GM12874 (cell line): ENCODE results near the gene CLDN3.

Experiments
- TF ChIP-seq, protein P1 (sequence below): IDR thresholded peaks from 2 replicates; pipeline ENCODE4 v1.5.1; 2011; ENCODE audit warnings: low read depth, mild to moderate bottlenecking, control low read depth, low read length, moderate library complexity; ENCODE audit not compliant: insufficient read depth

CLDN3 gene

DNA sequence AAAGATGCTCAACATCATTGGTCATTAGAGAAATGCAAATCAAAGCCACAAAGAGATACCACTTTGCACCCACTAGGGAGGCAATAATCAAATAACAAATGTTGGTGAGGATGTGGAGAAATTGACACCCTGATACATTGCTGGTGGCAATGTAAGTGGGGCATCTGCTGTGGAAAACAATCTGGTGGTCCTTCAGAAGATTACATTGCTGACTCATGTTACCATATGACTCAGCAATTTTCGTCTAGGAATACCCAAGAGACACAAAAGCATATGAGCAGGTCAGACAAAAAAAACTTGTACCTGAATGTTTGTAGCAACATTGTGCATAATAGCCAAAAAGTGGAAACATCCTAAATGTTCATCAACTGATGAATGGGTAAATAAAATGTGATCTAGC is 4.9 kb upstream of the CLDN3 start:
- TF ChIP-seq, protein P1, sequence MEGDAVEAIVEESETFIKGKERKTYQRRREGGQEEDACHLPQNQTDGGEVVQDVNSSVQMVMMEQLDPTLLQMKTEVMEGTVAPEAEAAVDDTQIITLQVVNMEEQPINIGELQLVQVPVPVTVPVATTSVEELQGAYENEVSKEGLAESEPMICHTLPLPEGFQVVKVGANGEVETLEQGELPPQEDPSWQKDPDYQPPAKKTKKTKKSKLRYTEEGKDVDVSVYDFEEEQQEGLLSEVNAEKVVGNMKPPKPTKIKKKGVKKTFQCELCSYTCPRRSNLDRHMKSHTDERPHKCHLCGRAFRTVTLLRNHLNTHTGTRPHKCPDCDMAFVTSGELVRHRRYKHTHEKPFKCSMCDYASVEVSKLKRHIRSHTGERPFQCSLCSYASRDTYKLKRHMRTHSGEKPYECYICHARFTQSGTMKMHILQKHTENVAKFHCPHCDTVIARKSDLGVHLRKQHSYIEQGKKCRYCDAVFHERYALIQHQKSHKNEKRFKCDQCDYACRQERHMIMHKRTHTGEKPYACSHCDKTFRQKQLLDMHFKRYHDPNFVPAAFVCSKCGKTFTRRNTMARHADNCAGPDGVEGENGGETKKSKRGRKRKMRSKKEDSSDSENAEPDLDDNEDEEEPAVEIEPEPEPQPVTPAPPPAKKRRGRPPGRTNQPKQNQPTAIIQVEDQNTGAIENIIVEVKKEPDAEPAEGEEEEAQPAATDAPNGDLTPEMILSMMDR: no peak

DNA sequence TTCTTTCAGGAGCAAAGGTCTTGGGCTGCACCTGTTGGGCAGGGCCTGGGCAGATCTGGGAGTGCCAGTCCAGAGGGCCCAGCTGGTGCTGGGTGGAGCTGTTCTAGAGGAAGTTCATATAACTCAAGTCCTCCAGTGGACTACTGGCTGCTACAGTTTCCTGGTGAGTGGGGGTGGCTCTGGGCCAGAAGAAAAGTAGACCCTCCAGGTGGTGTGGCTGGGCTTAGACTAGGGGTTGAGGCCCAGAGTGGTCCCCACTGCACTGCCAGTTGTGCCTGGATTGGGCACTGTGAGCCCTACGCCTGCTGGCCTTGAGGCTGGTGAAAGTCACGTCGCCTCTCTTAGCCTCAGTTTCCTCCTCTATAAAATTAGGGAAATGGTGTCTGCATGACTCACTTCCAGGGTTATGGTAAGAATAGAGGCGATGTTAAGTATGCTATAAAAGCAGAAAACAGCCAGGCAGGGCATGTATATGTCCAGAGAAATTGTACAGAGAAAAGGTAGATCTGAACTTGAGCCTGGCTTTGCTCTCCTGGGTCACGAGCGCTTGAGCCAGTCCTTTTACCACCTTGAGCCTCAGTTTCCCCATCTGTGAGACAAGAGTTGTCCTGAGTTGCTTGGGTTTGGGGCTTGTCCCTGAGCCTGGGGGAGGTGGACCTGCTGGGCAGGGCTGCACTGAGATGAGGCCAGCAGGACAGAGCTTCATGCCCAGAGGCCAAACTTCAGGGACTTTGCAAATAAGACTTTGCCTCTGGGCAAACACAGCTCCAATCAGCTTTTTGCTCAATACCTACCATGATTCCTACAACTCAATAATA is 3.8 kb upstream of the CLDN3 start:
- TF ChIP-seq, protein P1: no peak

DNA sequence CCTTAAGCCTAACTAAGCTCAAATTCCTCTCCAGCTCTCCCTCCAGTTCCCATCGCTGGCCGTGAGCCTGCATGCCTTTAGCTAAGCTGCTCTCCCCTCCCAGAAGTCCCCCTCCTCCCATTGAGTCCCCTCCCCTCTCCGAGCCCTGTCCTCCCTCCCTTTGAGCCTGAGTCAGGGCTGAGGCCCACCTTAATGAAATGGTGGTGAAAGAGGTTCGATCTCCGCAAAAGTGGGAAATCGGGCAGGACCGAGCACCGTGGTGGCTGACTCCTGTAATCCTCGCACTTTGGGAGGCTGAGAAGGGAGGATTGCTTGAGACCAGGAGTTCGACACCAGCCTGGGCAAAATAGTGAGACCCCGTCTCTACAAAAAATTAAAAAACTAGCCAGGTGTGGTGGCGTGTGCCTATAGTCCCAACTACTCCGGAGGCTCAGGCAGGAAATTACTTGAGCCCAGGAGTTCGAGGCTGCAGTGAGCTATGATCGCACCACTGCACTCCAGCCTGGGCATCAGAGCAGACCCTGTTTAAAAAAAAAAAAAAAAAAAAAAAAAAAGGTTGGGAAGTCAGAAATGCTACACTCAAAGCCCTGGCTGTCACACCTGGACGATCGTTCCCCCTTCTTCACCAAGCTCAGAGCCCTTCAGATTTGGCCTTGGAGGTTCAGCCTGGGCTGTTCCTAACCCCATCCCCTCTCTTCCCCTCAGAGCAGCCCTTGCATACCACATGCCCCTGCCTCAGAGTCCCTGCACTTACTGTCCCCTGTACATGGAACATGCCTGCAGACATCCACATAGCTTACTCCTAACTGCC is 995 bp upstream of the CLDN3 start:
- TF ChIP-seq, protein P1: no peak

DNA sequence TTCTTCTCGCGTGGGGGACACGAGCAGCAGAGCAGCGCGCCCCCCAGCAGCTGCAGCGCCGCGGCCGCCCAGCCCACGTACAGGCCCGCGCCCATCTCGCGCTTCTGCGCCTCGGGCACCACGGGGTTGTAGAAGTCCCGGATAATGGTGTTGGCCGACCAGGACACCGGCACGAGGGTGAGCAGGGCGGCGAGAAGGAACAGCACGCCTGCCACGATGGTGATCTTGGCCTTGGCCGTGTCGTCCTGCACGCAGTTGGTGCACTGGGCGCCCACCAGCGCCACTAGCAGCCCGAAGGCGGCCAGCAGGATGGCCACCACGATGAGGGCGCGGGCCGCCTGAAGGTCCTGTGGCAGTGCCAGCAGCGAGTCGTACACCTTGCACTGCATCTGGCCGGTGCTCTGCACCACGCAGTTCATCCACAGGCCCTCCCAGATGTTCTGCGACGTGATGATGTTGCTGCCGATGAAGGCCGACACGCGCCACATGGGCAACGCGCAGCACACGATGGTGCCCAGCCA is 529 bp downstream of the CLDN3 start:
- TF ChIP-seq, protein P1: no peak

DNA sequence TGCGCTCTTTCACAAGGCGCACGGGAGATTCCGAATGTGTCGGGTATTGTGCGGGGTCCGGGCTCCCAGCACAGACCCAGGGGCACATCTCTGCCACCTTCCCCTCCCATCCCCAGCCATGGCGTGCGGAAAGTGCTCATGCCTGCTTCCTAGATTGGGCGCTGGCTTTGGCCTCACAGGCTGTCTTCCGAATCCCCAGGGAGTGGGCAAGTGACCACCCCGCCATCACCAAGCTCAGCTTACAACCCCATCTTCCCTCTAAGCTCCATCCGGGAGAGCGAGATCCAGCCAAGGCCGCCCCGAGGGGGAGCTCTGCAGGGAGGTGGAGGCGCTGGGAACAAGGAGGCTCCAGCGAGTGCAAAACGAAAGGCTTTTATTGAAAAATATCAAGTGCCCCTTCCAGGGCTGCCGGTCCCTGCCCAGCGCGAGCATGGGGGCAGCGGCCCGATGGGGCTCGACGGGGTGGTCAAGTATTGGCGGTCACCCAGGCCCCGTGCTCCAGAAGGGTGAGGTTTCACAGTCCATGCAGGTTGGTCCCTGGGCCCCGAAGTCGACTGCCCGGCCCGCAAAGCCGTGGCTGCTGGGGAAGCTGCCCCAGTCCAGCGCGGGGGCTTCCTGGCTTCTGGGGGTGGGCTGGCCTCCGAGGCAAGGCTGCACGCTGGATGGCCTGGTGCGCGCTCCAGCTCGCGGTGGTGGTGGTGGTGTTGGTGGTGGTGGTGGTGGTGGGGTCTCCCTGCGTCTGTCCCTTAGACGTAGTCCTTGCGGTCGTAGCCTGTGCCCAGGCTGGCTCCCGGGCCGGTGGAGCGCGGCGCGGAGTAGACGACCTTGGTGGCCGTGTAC is 1.2 kb downstream of the CLDN3 start:
- TF ChIP-seq, protein P1: no peak

DNA sequence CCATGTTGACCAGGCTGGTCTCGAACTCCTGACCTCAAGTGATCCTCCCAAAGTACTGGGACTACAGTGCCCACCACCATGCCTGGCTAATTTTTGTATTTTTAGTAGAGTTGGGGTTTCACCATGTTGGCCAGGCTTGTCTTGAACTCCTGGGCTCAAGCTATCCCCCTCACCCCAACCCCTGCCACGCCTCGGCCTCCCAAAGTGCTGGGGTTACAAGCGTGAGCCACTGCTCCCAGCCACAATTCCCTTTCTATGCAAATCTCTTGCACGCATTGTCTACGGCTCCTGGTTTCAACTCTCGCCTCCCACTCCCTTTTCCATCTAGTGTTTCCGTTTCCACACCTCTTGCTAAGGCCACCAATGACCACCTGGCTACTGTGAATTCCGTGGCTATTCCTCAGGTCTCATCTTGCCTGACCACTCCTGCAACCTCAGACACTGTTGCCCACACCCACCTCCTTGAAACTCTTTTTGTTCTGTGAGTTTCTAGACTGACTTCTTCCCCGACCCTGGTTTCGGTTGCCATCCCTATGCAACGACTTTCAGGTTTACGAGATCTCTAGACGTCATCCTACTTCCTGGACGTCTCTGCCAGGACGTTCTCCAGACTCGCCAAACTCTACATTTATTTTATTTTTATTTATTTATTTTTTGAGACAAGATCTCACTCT is 3.4 kb downstream of the CLDN3 start:
- TF ChIP-seq, protein P1: no peak

DNA sequence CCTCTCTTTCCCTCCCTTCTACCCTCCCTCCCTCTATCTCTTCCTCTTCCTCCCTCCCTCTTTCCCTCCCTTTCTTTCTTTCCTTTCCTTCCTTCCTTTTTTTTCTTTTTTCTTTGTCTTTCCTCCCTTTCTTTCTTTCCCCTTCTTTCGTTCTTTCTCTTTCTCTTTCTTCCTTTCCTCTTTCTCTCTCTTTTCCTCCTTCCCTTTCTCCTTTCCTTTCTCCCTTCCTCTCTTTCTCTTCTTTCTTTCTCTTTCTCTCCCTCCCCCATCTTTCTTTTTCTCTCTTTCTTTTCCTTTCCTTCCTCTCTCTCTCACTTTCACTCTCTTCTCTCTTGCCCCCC is 7.4 kb downstream of the CLDN3 start:
- TF ChIP-seq, protein P1: no peak
